Measurements from ENCODE around the gene CELF2. TPM values are rescaled to one million over a fixed set of nuclear protein-coding genes. Genes with fewer than 3 reads are reported as not detected.

CELF2 gene
- total and polyA plus RNA-seq, 9 of the 15 experiments (the other 6 are each of a cell fraction or from before 2014, with no cell fraction given), result 4.0 to 20.3 (median 11.1) TPM

GRCh38 chr10:11146402-11147171 lies 128.9 kb downstream of the CELF2 start:
- Histone ChIP-seq H3K9me1 (ENCODE audit: control insufficient read depth, insufficient read depth, low read length) (no peaks in the 10 kb centered on the region), H4K20me1 (replicated peaks; ENCODE audit: control insufficient read depth, insufficient read depth, low read length) (no peaks in the 10 kb centered on the region), H3K27me3 (ENCODE audit: control insufficient read depth in 2 of 2, insufficient read depth in 2 of 2, low read length in 2 of 2) (no peaks in the 10 kb centered on the region), H3K36me3 (ENCODE audit: control insufficient read depth, insufficient read depth, low read length) (no peaks in the 10 kb centered on the region), H3K27ac (ENCODE audit: extremely low read depth, low read depth, low read length) (no peak overlapping the region), H3K9ac (ENCODE audit: insufficient read depth in 1 of 2, low read depth in 2 of 2, low read length in 2 of 2) (no peak overlapping the region), H3K9me3 (replicated peaks; ENCODE audit: control insufficient read depth, insufficient read depth, low read depth, low read length) (no peaks in the 10 kb centered on the region), H3K4me1 (replicated peaks in 1 of 2; ENCODE audit: control insufficient read depth in 2 of 2, insufficient read depth in 2 of 2, low read length in 2 of 2) (peaks cover 11 to 42% of the 10 kb centered on the region in 2 experiments), H3K4me2 (ENCODE audit: insufficient read depth, low read length) (peak overlapping the region; percentile 11; the same call in 1 of the 2 replicates), H3K79me2 (ENCODE audit: control insufficient read depth, insufficient read depth, low read length) (no peaks in the 10 kb centered on the region), H2AFZ (ENCODE audit: low read depth, low read length) (no peak overlapping the region), H3K4me3 (no peak overlapping the region)
- in situ Hi-C loops (cut with MboI) (no loop called here), intact Hi-C loops (cut with micrococcal nuclease) (no loop called here)
- FAIRE-seq (peak; percentile 73), ATAC-seq (no peak), DNase-seq (ENCODE audit: extremely low read depth in 1 of 4, low spot score in 3 of 4) (peak in 3 of 4 experiments; percentile 31 to 60 (median 33))
- no TSS peak for BruUV-seq (replicated peaks)
- ChIA-PET CTCF (ENCODE audit: low intra/inter-chr PET ratio) (interaction anchor here (0.9 kb wide), 1 partner anchor 124 kb away, joined by 3 read pairs; no protein-coding TSS in a partner anchor), POLR2A (interaction anchor here (1.4 kb wide), 1 partner anchor 10 kb away, joined by 5 read pairs; no protein-coding TSS in a partner anchor)
- WGBS (ENCODE audit: insufficient coverage, low coverage, missing lambda C conversion rate), result 10% methylated on average over 6 of the region's 6 CpGs
- TF ChIP-seq NFE2 (IDR thresholded peaks at IDR 0.05; ENCODE audit: low read depth) (peak; percentile 8; the same call in 1 of the 2 replicates), SOX6 (IDR thresholded peaks at IDR 0.05) (peak; percentile 69), NONO (IDR thresholded peaks at IDR 0.05; ENCODE audit: low read depth in 2 of 2, low read length in 1 of 2) (no peak), ZNF324 (CRISPR knock-in tag; IDR thresholded peaks at IDR 0.05) (0 out of 2 replicates have a peak, but pooled peaks have one; percentile 30), CREM (IDR thresholded peaks at IDR 0.05; ENCODE audit: low read depth) (peak; percentile 55), TCFL5 (CRISPR knock-in tag; conservative IDR thresholded peaks at IDR 0.05) (0 out of 2 replicates have a peak, but pooled peaks have one; percentile 15), KDM1A (IDR thresholded peaks at IDR 0.05) (peak in 1 of 2 experiments; percentile 7; a peak in 1 of 4 replicates), U2AF2 (optimal IDR thresholded peaks at IDR 0.05; ENCODE audit: low read depth, low read length) (no peak), STAT5A (IDR thresholded peaks at IDR 0.05; ENCODE audit: borderline replicate concordance, low read length) (peak; percentile 54; the same call in 1 of the 2 replicates), POLR2AphosphoS5 (IDR thresholded peaks at IDR 0.05; ENCODE audit: control insufficient read depth, insufficient read depth, low read depth, low read length) (peak; percentile 61; the same call in 1 of the 2 replicates), ZBTB17 (CRISPR knock-in tag; IDR thresholded peaks at IDR 0.05) (peak; percentile 40), ARID1B (IDR thresholded peaks at IDR 0.05) (peak; percentile 77), KLF16 (IDR thresholded peaks at IDR 0.05) (peak; percentile 65; the same call in 1 of the 2 replicates), ERF (CRISPR knock-in tag; IDR thresholded peaks at IDR 0.05) (peak; percentile 49; the same call in 1 of the 2 replicates), GTF2E2 (tag; IDR thresholded peaks at IDR 0.05) (no peak), TEAD1 (CRISPR knock-in tag; IDR thresholded peaks at IDR 0.05) (0 out of 4 replicates have a peak, but pooled peaks of 1 of the 2 experiments have one; percentile 32), DMBX1 (CRISPR knock-in tag; IDR thresholded peaks at IDR 0.05; ENCODE audit: borderline replicate concordance) (peak; percentile 71)
- TF ChIP-seq, protein P1, sequence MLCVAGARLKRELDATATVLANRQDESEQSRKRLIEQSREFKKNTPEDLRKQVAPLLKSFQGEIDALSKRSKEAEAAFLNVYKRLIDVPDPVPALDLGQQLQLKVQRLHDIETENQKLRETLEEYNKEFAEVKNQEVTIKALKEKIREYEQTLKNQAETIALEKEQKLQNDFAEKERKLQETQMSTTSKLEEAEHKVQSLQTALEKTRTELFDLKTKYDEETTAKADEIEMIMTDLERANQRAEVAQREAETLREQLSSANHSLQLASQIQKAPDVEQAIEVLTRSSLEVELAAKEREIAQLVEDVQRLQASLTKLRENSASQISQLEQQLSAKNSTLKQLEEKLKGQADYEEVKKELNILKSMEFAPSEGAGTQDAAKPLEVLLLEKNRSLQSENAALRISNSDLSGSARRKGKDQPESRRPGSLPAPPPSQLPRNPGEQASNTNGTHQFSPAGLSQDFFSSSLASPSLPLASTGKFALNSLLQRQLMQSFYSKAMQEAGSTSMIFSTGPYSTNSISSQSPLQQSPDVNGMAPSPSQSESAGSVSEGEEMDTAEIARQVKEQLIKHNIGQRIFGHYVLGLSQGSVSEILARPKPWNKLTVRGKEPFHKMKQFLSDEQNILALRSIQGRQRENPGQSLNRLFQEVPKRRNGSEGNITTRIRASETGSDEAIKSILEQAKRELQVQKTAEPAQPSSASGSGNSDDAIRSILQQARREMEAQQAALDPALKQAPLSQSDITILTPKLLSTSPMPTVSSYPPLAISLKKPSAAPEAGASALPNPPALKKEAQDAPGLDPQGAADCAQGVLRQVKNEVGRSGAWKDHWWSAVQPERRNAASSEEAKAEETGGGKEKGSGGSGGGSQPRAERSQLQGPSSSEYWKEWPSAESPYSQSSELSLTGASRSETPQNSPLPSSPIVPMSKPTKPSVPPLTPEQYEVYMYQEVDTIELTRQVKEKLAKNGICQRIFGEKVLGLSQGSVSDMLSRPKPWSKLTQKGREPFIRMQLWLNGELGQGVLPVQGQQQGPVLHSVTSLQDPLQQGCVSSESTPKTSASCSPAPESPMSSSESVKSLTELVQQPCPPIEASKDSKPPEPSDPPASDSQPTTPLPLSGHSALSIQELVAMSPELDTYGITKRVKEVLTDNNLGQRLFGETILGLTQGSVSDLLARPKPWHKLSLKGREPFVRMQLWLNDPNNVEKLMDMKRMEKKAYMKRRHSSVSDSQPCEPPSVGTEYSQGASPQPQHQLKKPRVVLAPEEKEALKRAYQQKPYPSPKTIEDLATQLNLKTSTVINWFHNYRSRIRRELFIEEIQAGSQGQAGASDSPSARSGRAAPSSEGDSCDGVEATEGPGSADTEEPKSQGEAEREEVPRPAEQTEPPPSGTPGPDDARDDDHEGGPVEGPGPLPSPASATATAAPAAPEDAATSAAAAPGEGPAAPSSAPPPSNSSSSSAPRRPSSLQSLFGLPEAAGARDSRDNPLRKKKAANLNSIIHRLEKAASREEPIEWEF (CRISPR knock-in tag; IDR thresholded peaks at IDR 0.05), result no peak

Measured in K562 (cell line).